ENCODE measurements around the gene RSPH1. TPM values are rescaled to one million over a fixed set of nuclear protein-coding genes. Genes with fewer than 3 reads are reported as not detected.

RSPH1 gene
- total RNA-seq, 1 experiment from 2014 or later, result 0.51 TPM

GRCh38 chr21:42436914-42437313 is 59.1 kb downstream of the RSPH1 start:
- DNase-seq (no peak), ATAC-seq (no peak)
- no peaks in the 10 kb centered on the region for H3F3A ChIP-seq (ENCODE audit: low read length, unreplicated experiment)
- POLR2A ChIA-PET (ENCODE audit: unreplicated experiment), result no interaction called here
- H3K36me3 ChIP-seq (ENCODE audit: low read depth, low read length), result no peaks in the 10 kb centered on the region
- H3K9me2 ChIP-seq (replicated peaks; ENCODE audit: low read length), result no peaks in the 10 kb centered on the region
- no peaks in the 10 kb centered on the region for H4K20me1 ChIP-seq (ENCODE audit: low read length)
- no peak overlapping the region for H3K9ac ChIP-seq (ENCODE audit: low read length)
- H3K9me3 ChIP-seq (ENCODE audit: low read length), result no peaks in the 10 kb centered on the region
- intact Hi-C loops (cut with micrococcal nuclease), result no loop called here
- H3K79me2 ChIP-seq (ENCODE audit: low read length), result no peaks in the 10 kb centered on the region
- no peak overlapping the region for H3K4me3 ChIP-seq (ENCODE audit: low read length)
- CTCF ChIA-PET, result no interaction called here
- H3K27ac ChIP-seq (ENCODE audit: low read length), result no peak overlapping the region
- no peak overlapping the region for H3K4me2 ChIP-seq (ENCODE audit: low read length)
- BruUV-seq (replicated peaks), result no TSS peak
- H3K4me1 ChIP-seq (ENCODE audit: insufficient read depth, low read length), result no peaks in the 10 kb centered on the region
- H2AFZ ChIP-seq (ENCODE audit: low read length), result no peak overlapping the region
- 0 out of 2 replicates have a peak, but pooled peaks cover 7% of the 10 kb centered on the region for H3K27me3 ChIP-seq (ENCODE audit: low read length)
- TF ChIP-seq EZH2phosphoT487 (IDR thresholded peaks at IDR 0.05; ENCODE audit: borderline replicate concordance, low read length), result no peak
- no peak for TF ChIP-seq CTCF (conservative IDR thresholded peaks at IDR 0.05; ENCODE audit: low read depth, low read length)
- no peak for TF ChIP-seq EZH2 (IDR thresholded peaks at IDR 0.05; ENCODE audit: low read length, unreplicated experiment)

GRCh38 chr21:42435833-42436232 is 60.2 kb downstream of the RSPH1 start:
- BruUV-seq (replicated peaks), result no TSS peak
- H4K20me1 ChIP-seq (ENCODE audit: low read length), result no peaks in the 10 kb centered on the region
- H3K9me2 ChIP-seq (replicated peaks; ENCODE audit: low read length), result no peaks in the 10 kb centered on the region
- no peaks in the 10 kb centered on the region for H3K36me3 ChIP-seq (ENCODE audit: low read depth, low read length)
- no peaks in the 10 kb centered on the region for H3F3A ChIP-seq (ENCODE audit: low read length, unreplicated experiment)
- no peaks in the 10 kb centered on the region for H3K4me1 ChIP-seq (ENCODE audit: insufficient read depth, low read length)
- ChIA-PET POLR2A (ENCODE audit: unreplicated experiment) (no interaction called here), CTCF (no interaction called here)
- H3K27ac ChIP-seq (ENCODE audit: low read length), result no peak overlapping the region
- TF ChIP-seq EZH2phosphoT487 (IDR thresholded peaks at IDR 0.05; ENCODE audit: borderline replicate concordance, low read length) (no peak), CTCF (conservative IDR thresholded peaks at IDR 0.05; ENCODE audit: low read depth, low read length) (no peak), EZH2 (IDR thresholded peaks at IDR 0.05; ENCODE audit: low read length, unreplicated experiment) (no peak)
- H3K27me3 ChIP-seq (ENCODE audit: low read length), result 0 out of 2 replicates have a peak, but pooled peaks cover 7% of the 10 kb centered on the region
- H3K4me3 ChIP-seq (ENCODE audit: low read length), result no peak overlapping the region
- no peak for DNase-seq
- H3K9ac ChIP-seq (ENCODE audit: low read length), result no peak overlapping the region
- no peak overlapping the region for H3K4me2 ChIP-seq (ENCODE audit: low read length)
- no peak for ATAC-seq
- no peaks in the 10 kb centered on the region for H3K79me2 ChIP-seq (ENCODE audit: low read length)
- intact Hi-C loops (cut with micrococcal nuclease), result no loop called here
- no peaks in the 10 kb centered on the region for H3K9me3 ChIP-seq (ENCODE audit: low read length)
- no peak overlapping the region for H2AFZ ChIP-seq (ENCODE audit: low read length)

GRCh38 chr21:42435401-42435800 is 60.6 kb downstream of the RSPH1 start:
- CTCF ChIA-PET, result no interaction called here
- BruUV-seq (replicated peaks), result no TSS peak

More at GRCh38 chr21:42435401-42435800, 60.6 kb downstream of the RSPH1 start:
- Histone ChIP-seq H4K20me1 (ENCODE audit: low read length) (no peaks in the 10 kb centered on the region), H3K9me2 (replicated peaks; ENCODE audit: low read length) (no peaks in the 10 kb centered on the region), H3K79me2 (ENCODE audit: low read length) (no peaks in the 10 kb centered on the region), H3K4me2 (ENCODE audit: low read length) (no peak overlapping the region), H3K27ac (ENCODE audit: low read length) (no peak overlapping the region), H3K4me3 (ENCODE audit: low read length) (no peak overlapping the region), H3F3A (ENCODE audit: low read length, unreplicated experiment) (no peaks in the 10 kb centered on the region), H3K9me3 (ENCODE audit: low read length) (no peaks in the 10 kb centered on the region), H3K4me1 (ENCODE audit: insufficient read depth, low read length) (no peaks in the 10 kb centered on the region), H2AFZ (ENCODE audit: low read length) (no peak overlapping the region), H3K27me3 (ENCODE audit: low read length) (0 out of 2 replicates have a peak, but pooled peaks cover 7% of the 10 kb centered on the region), H3K9ac (ENCODE audit: low read length) (no peak overlapping the region), H3K36me3 (ENCODE audit: low read depth, low read length) (no peaks in the 10 kb centered on the region)
- DNase-seq, result no peak
- POLR2A ChIA-PET (ENCODE audit: unreplicated experiment), result no interaction called here
- no peak for ATAC-seq
- TF ChIP-seq EZH2phosphoT487 (IDR thresholded peaks at IDR 0.05; ENCODE audit: borderline replicate concordance, low read length), result no peak
- no peak for TF ChIP-seq CTCF (conservative IDR thresholded peaks at IDR 0.05; ENCODE audit: low read depth, low read length)
- TF ChIP-seq EZH2 (IDR thresholded peaks at IDR 0.05; ENCODE audit: low read length, unreplicated experiment), result no peak
- intact Hi-C loops (cut with micrococcal nuclease), result no loop called here
